Measurements from ENCODE around the gene KRTAP10-3.

GRCh38 chr21:44603109-44603875 lies 44.7 kb upstream of the KRTAP10-3 start:
- TF ChIP-seq POLR2A (IDR thresholded peaks at IDR 0.05; ENCODE audit: low read length) (no peak), CTCF (IDR thresholded peaks at IDR 0.05) (no peak), PHF8 (IDR thresholded peaks at IDR 0.05; ENCODE audit: borderline replicate concordance, low read depth) (no peak), RFX5 (IDR thresholded peaks at IDR 0.05) (no peak), MAX (IDR thresholded peaks at IDR 0.05) (no peak), ZNF302 (CRISPR knock-in tag; IDR thresholded peaks at IDR 0.05) (no peak), HDAC2 (IDR thresholded peaks at IDR 0.05) (no peak), TFCP2L1 (CRISPR knock-in tag; IDR thresholded peaks at IDR 0.05) (no peak), REST (IDR thresholded peaks at IDR 0.05) (no peak)
- TF ChIP-seq, protein P1, sequence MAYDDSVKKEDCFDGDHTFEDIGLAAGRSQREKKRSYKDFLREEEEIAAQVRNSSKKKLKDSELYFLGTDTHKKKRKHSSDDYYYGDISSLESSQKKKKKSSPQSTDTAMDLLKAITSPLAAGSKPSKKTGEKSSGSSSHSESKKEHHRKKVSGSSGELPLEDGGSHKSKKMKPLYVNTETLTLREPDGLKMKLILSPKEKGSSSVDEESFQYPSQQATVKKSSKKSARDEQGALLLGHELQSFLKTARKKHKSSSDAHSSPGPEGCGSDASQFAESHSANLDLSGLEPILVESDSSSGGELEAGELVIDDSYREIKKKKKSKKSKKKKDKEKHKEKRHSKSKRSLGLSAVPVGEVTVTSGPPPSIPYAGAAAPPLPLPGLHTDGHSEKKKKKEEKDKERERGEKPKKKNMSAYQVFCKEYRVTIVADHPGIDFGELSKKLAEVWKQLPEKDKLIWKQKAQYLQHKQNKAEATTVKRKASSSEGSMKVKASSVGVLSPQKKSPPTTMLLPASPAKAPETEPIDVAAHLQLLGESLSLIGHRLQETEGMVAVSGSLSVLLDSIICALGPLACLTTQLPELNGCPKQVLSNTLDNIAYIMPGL (CRISPR knock-in tag; IDR thresholded peaks at IDR 0.05; ENCODE audit: borderline replicate concordance): no peak

Data from A549 (cell line).